Motor neuron (in vitro differentiated cells): ENCODE data around the gene TM9SF4. TPM values are rescaled to one million over a fixed set of nuclear protein-coding genes. Genes with fewer than 3 reads are reported as not detected.
"Not testable (repeated sequence)": the region's sequence is repeated elsewhere in the genome, so short reads cannot be mapped to it uniquely, and the experiment has no call there.

Experiments
- ATAC-seq, 8 experiments: fragments of 200-7000 bp; cut with Tn5 transposase; replicated peaks in 6 of 8; 2 replicates each; pipeline ENCODE4 v1.8.0; 2021; ENCODE audit warnings: mild to moderate bottlenecking in 8 of 8, moderate library complexity in 8 of 8
- H3K27ac ChIP-seq, 2 donors: fragments of 250-450 bp; sonication (Bioruptor Pico); 2 replicates each; pipeline ENCODE4 v1.9.0; 2021; ENCODE audit warnings: antibody characterized with exemption in 2 of 2, mild to moderate bottlenecking in 2 of 2, moderate library complexity in 1 of 2
- H3K4me1 ChIP-seq, 2 donors: fragments of 250-450 bp; sonication (Bioruptor Pico); replicated peaks in 1 of 2; 2 replicates each; pipeline ENCODE4 v1.6.1; 2021; ENCODE audit warnings: antibody characterized with exemption in 2 of 2, mild to moderate bottlenecking in 2 of 2, moderate library complexity in 1 of 2
- H3K4me3 ChIP-seq, 5 donors: fragments of 250-450 bp; sonication (Bioruptor Pico); 2 replicates each; pipeline ENCODE4 v1.9.0; 2021; ENCODE audit warnings: antibody characterized with exemption in 5 of 5, mild to moderate bottlenecking in 5 of 5, moderate library complexity in 4 of 5
- WGBS, 10 experiments: fragments of 450-650 bp; shearing (Covaris generic); methylation state at CpG; one replicate each; pipeline ENCODE4 v1.0.0; 2022; 5-methylcytosine and 5-hydroxymethylcytosine counted together
- in situ Hi-C, 9 experiments: fragments of 400-800 bp; cut with MboI; loops; one replicate each; pipeline ENCODE4 v1.15.0; 2021; ENCODE audit warnings: low sequenced_read_pairs in 9 of 9, low pct_unique_long_range_greater_than_20kb in 2 of 9; ENCODE audit not compliant: unreplicated experiment in 9 of 9
- total RNA-seq, 8 experiments: library from RNA; unstranded; fragments of 300-600 nt; gene quantifications; 2 replicates each; pipeline versions ENCODE4 v1.2.3 to v1.2.4, GENCODE V29; 2022

The TM9SF4 gene
- total RNA-seq, 8 experiments from 2014 or later, result 23.9 to 68.4 (median 38.6) TPM

DNA sequence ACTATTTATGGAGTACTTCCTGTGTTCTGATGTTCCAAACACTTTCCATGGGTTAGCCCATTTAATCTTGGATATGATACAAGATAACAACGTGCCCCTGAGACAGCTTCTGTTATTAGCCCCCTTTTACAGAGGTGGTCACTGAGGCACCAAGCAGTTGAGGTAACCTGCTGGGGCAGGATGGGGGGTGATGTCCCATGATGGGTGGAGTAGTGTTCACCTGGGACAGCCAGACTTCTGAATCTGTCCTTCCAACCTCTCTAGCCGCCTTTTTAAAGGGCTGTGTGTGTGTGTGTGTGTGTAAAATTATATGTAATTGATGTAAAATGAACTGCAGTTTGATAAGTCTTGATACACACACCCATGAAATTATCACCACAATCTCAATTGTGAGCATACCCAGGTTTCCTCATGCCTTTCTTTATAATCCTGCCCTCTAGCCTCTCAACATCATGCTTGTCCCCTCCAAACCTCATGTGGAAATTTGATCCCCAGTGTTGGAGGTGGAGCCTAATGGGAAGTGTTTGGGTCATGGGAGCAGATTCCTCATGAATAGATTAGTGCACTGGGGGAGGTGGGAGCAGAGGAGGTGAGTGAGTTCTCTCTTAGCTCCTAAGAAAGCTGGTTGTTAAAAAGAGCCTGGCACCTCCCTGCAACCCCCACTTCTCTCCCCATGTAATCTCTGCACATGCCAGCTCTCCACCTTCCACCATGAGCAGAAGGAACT lies 58.8 kb downstream of the TM9SF4 start:
- peak in 3 of 8 experiments; percentile 86 to 94 (median 94) for ATAC-seq
- in situ Hi-C loops, result no loop called here
- 67 to 100% (median 100%) methylated on average over 1 to 2 of the region's 2 CpGs; no CpG with 5 or more reads in 3 of the 10 experiments for WGBS, 10 experiments
- no peaks in the 10 kb centered on the region for H3K4me1 ChIP-seq
- H3K27ac ChIP-seq, result no peak overlapping the region
- no peak overlapping the region for H3K4me3 ChIP-seq

- ATAC-seq, H3K27ac ChIP-seq, in situ Hi-C loops, H3K4me3 ChIP-seq, H3K4me1 ChIP-seq: not testable (repeated sequence)
- WGBS, 10 experiments, result 70 to 100% (median 90%) methylated on average over 1 to 7 of the region's 7 CpGs; no CpG with 5 or more reads in 2 of the 10 experiments
These were observed 68.2 kb downstream of the TM9SF4 start for GRCh38 chr20:32177696-32178095.

DNA sequence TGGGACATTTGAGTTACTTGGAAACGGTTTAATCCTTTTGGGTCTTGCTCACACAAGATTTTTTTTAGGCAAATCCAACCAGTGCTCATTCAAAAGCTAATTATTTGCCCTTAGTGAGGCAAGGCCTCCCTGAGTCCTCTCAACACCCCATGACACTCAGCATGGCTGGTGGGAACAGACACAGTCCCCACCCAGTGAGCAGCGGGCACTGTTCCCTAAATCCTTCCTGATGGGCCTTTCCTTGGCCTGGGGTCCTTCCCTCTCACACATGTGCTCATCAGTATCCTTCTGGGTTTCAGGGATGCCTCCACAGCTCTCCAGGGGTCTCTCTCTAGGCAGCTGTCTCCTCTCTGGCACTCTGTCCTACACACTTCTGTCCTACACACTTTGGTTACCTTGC lies 70.0 kb downstream of the TM9SF4 start:
- 33 to 100% (median 86%) methylated on average over 1 to 2 of the region's 2 CpGs; no CpG with 5 or more reads in 2 of the 10 experiments for WGBS, 10 experiments
- Histone ChIP-seq H3K27ac (no peak overlapping the region), H3K4me3 (no peak overlapping the region), H3K4me1 (no peaks in the 10 kb centered on the region)
- in situ Hi-C loops, result no loop called here
- ATAC-seq, result no peak

DNA sequence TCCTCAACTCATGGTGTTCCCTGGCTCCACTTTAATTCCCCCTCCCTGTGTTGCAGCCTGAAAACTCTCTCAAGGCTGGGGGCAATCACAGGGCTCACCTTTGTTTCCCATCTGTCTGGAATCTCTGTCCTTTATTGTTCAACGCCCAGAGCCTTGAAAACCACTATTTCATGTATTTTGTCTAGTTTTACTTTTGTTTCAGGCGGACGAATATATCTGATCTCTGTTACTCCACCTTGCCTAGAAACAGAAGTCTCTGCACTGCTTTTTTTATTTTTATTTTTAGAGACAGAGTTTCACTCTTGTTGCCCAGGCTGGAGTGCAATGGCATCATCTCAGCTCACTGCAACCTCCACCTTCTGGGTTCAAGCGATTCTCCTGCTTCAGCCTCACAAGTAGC lies 70.4 kb downstream of the TM9SF4 start:
- no peak overlapping the region for H3K27ac ChIP-seq
- no peak overlapping the region for H3K4me3 ChIP-seq
- in situ Hi-C loops, result no loop called here
- H3K4me1 ChIP-seq, result no peaks in the 10 kb centered on the region
- no peak for ATAC-seq
- WGBS, 10 experiments, result 56 to 90% (median 78%) methylated on average over 2 to 4 of the region's 4 CpGs; no CpG with 5 or more reads in 2 of the 10 experiments

GRCh38 chr20:32181606-32182005 lies 72.1 kb downstream of the TM9SF4 start:
- 100% methylated on average over 1 to 2 of the region's 2 CpGs; no CpG with 5 or more reads in 8 of the 10 experiments for WGBS, 10 experiments

GRCh38 chr20:32183947-32184635 lies 74.6 kb downstream of the TM9SF4 start:
- H3K27ac ChIP-seq, result no peak overlapping the region
- no peak overlapping the region for H3K4me3 ChIP-seq
- peaks cover 3 to 6% of the 10 kb centered on the region in 2 donors for H3K4me1 ChIP-seq
- in situ Hi-C loops, result no loop called here
- WGBS, 10 experiments, result 70 to 89% (median 86%) methylated on average over 1 to 3 of the region's 4 CpGs; no CpG with 5 or more reads in 5 of the 10 experiments
- no peak for ATAC-seq

More at GRCh38 chr20:32181606-32182005, 72.1 kb downstream of the TM9SF4 start:
- no peak for ATAC-seq
- in situ Hi-C loops, result no loop called here
- Histone ChIP-seq H3K4me1 (no peaks in the 10 kb centered on the region), H3K4me3 (no peak overlapping the region), H3K27ac (no peak overlapping the region)

DNA sequence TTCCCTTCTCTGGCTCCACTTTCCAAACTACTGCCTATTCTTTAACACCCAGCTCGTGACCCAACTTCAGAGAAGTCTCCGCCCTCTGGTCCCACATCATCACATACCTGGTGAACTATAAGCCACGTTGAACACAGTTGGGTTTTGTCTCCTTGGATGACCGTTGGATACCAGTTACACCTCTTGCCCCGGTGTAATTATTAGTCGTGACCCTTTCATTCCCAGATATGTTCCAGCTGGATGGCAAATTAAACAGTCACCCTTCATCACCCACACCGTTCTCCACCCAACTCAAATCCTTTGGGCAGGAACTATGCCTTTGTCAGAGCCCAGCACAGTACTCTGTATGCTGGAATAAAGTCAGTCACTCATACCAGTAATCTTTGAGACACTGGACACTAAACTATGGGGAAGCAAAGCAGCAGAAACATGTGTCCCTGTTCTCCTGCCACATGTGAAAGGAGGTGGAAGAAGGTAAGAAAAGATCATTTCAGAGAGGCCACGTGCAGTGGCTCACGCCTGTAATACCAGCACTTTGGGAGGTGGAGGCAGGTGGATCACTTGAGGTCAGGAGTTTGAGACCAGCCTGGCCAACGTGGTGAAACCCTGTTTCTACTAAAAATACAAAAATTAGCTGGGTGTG lies 75.6 kb downstream of the TM9SF4 start:
- WGBS, 10 experiments, result 40 to 95% (median 70%) methylated on average over 1 to 7 of the region's 10 CpGs; no CpG with 5 or more reads in 1 of the 10 experiments

GRCh38 chr20:32186506-32186905 lies 77.0 kb downstream of the TM9SF4 start:
- no peak for ATAC-seq
- 80 to 100% (median 100%) methylated on average over 1 of the region's 1 CpG; no CpG with 5 or more reads in 3 of the 10 experiments for WGBS, 10 experiments
- in situ Hi-C loops, result no loop called here
- Histone ChIP-seq H3K4me3 (no peak overlapping the region), H3K4me1 (peaks cover 17 to 22% of the 10 kb centered on the region in 2 donors), H3K27ac (no peak overlapping the region)

More for the DNA sequence above, 75.6 kb downstream of the TM9SF4 start:
- Histone ChIP-seq H3K4me3 (no peak overlapping the region), H3K27ac (no peak overlapping the region), H3K4me1 (peaks cover 9 to 12% of the 10 kb centered on the region in 2 donors)
- in situ Hi-C loops, result no loop called here
- ATAC-seq, result no peak

DNA sequence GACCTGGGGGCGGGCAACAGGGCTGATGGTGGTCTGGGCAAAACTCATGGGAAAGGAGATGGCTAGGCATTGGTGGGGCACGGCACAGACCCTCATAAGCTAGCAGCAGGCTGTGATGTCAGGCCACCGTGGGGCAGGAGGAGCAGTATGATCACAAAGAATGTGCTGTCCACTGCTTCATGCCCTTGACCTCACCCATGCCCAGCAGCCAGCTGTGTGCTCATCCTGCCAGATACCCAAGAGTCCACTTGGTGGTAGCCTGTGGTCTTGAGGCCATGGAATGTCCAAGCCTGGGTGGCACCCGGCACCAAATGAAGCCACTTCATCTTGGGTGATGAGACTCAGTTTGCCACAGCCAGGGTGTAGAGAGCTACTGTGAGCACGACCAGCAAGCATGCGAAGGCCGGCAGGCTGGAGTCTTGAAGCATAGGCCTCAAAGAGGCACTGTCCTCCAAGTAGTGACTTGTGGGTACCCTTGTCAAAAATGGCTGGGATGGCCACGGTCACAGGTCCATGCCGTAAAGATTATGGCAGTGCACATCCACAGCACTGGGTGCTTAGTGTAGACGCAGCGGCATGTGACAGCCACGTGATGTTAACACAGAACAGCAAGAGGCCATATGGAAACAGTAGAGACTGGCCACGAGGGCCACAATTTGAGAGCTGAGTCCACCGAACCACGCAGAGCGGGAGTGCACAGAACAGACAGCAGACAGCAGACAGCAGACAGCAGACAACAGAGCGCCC lies 79.0 kb downstream of the TM9SF4 start:
- in situ Hi-C loops, result no loop called here
- 80 to 100% (median 96%) methylated on average over 1 to 15 of the region's 17 CpGs; no CpG with 5 or more reads in 3 of the 10 experiments for WGBS, 10 experiments
- ATAC-seq, result no peak
- Histone ChIP-seq H3K4me3 (peak overlapping the region in 1 of 5 donors; percentile 52), H3K27ac (no peak overlapping the region), H3K4me1 (peaks cover 17 to 22% of the 10 kb centered on the region in 2 donors)

GRCh38 chr20:32189123-32189410 lies 79.6 kb downstream of the TM9SF4 start:
- no peak for ATAC-seq
- WGBS, 10 experiments, result 89 to 100% (median 89%) methylated on average over 3 to 6 of the region's 9 CpGs; no CpG with 5 or more reads in 7 of the 10 experiments

GRCh38 chr20:32189691-32190615 lies 80.4 kb downstream of the TM9SF4 start:
- Histone ChIP-seq H3K4me1 (peaks cover 17 to 22% of the 10 kb centered on the region in 2 donors), H3K27ac (peak overlapping the region; percentile 84 to 89), H3K4me3 (peak overlapping the region; percentile 52 to 65 (median 57))
- in situ Hi-C loops, result no loop called here
- ATAC-seq, result peak; percentile 63 to 90 (median 84)
- 0 to 40% (median 12%) methylated on average over 1 to 19 of the region's 88 CpGs; no CpG with 5 or more reads in 5 of the 10 experiments for WGBS, 10 experiments

More at GRCh38 chr20:32189123-32189410, 79.6 kb downstream of the TM9SF4 start:
- Histone ChIP-seq H3K4me1 (peaks cover 17 to 22% of the 10 kb centered on the region in 2 donors), H3K4me3 (peak overlapping the region; percentile 52 to 65 (median 57)), H3K27ac (no peak overlapping the region)
- in situ Hi-C loops, result no loop called here
